Astrocyte (in vitro differentiated cells and primary cell): ENCODE data around the gene HES5. TPM values are rescaled to one million over a fixed set of nuclear protein-coding genes. Genes with fewer than 3 reads are reported as not detected.

ENCODE experiments used
- DNase-seq: peaks from one replicate; pipeline ENCODE4 v3.0.0-alpha.2; 2010; ENCODE audit warnings: low read depth
- FAIRE-seq: peaks from 2 replicates; lab custom pipeline; 2011; peaks lifted over from hg19 to GRCh38; lab: Jason Lieb, UNC
- H2AFZ ChIP-seq: 2 replicates; pipeline ENCODE4 v1.6.0; 2012; ENCODE audit warnings: low read depth, low read length, inconsistent platforms
- H3K27ac ChIP-seq: 2 replicates; pipeline ENCODE4 v1.5.1; 2011; ENCODE audit warnings: low read depth, low read length, inconsistent platforms
- H3K27me3 ChIP-seq: 2 replicates; pipeline ENCODE4 v1.6.0; 2011; ENCODE audit warnings: low read length, inconsistent platforms; ENCODE audit not compliant: insufficient read depth
- H3K36me3 ChIP-seq: 2 replicates; pipeline ENCODE4 v1.5.1; 2011; ENCODE audit warnings: low read length, inconsistent platforms; ENCODE audit not compliant: insufficient read depth
- H3K4me1 ChIP-seq: 2 replicates; pipeline ENCODE4 v1.5.1; 2011; ENCODE audit warnings: low read length, inconsistent platforms; ENCODE audit not compliant: insufficient read depth
- H3K4me2 ChIP-seq: 2 replicates; pipeline ENCODE4 v1.6.0; 2012; ENCODE audit warnings: low read length, inconsistent platforms
- H3K4me3 ChIP-seq: 2 replicates; pipeline ENCODE4 v1.5.1; 2011; ENCODE audit warnings: low read depth, mild to moderate bottlenecking, low read length, inconsistent platforms; ENCODE audit not compliant: insufficient read depth
- H3K79me2 ChIP-seq: 2 replicates; pipeline ENCODE4 v1.6.0; 2012; ENCODE audit warnings: mild to moderate bottlenecking, low read length, inconsistent platforms; ENCODE audit not compliant: insufficient read depth
- H3K9ac ChIP-seq: 2 replicates; pipeline ENCODE4 v1.6.0; 2012; ENCODE audit warnings: mild to moderate bottlenecking, low read length, inconsistent platforms
- H3K9me3 ChIP-seq: 2 replicates; pipeline ENCODE4 v1.5.1; 2012; ENCODE audit warnings: low read depth, mild to moderate bottlenecking, low read length, inconsistent platforms; ENCODE audit not compliant: insufficient read depth
- H4K20me1 ChIP-seq: 2 replicates; pipeline ENCODE4 v1.6.0; 2012; ENCODE audit warnings: low read length, inconsistent platforms; ENCODE audit not compliant: insufficient read depth
- H3K27ac Mint-ChIP-seq: one replicate; pipeline ENCODE4 v1.8.0; 2021; ENCODE audit warnings: mild to moderate bottlenecking, mixed read lengths; ENCODE audit not compliant: unreplicated experiment
- H3K27me3 Mint-ChIP-seq: one replicate; pipeline ENCODE4 v1.8.0; 2021; ENCODE audit warnings: low read depth, mixed read lengths; ENCODE audit not compliant: unreplicated experiment
- H3K36me3 Mint-ChIP-seq: one replicate; pipeline ENCODE4 v1.8.0; 2021; ENCODE audit warnings: low read depth, mixed read lengths; ENCODE audit not compliant: unreplicated experiment
- H3K4me1 Mint-ChIP-seq: one replicate; pipeline ENCODE4 v1.8.0; 2021; ENCODE audit warnings: low read depth, mixed read lengths; ENCODE audit not compliant: unreplicated experiment
- H3K4me3 Mint-ChIP-seq: one replicate; pipeline ENCODE4 v1.8.0; 2021; ENCODE audit warnings: mild to moderate bottlenecking, moderate library complexity, mixed read lengths; ENCODE audit not compliant: unreplicated experiment
- H3K9me3 Mint-ChIP-seq: one replicate; pipeline ENCODE4 v1.8.0; 2021; ENCODE audit warnings: mild to moderate bottlenecking, mixed read lengths; ENCODE audit not compliant: unreplicated experiment
- EZH2 ChIP-seq: IDR thresholded peaks from 2 replicates; pipeline ENCODE4 v1.6.1; 2012; ENCODE audit warnings: mild to moderate bottlenecking, low read length, inconsistent platforms; ENCODE audit not compliant: insufficient read depth
- total RNA-seq: library from RNA; stranded (reverse); gene quantifications from 2 replicates; pipeline ENCODE4 v1.2.1, GENCODE V29; 2021
- TF ChIP-seq, protein P1 (sequence below): IDR thresholded peaks from 2 replicates; pipeline ENCODE4 v1.5.1; 2011; ENCODE audit warnings: low read depth, mild to moderate bottlenecking, inconsistent platforms, low read length, moderate library complexity; ENCODE audit not compliant: insufficient read depth

Gene HES5
- total RNA-seq, 1 donor from 2014 or later = not detected

DNA sequence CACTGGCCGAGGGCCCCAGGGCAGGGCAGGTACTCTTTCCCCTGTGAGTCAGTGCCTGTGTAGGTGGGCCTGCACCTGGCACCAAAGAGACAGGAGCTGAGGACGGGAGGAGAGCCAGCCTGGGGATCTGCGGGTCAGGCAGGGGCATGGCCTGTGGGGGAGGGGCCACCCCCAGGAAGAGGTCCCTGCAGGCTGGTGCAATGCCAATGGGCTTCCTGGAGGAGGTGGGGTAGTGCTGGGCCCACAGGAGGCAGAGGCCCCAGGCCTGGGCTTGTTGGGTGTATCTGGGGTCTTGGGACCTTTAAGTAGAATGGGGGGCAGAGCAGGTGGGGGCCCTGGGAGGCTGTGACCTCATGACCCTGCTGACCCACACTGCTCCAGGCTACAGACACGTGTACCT lies 30.8 kb downstream of the HES5 start:
- H3K27ac Mint-ChIP-seq = no peak overlapping the region
- Histone ChIP-seq H3K4me2 (no peak overlapping the region), H3K4me1 (no peaks in the 10 kb centered on the region), H3K36me3 (no peaks in the 10 kb centered on the region), H3K9ac (no peak overlapping the region), H2AFZ (no peak overlapping the region), H3K27ac (no peak overlapping the region), H3K9me3 (no peaks in the 10 kb centered on the region), H3K27me3 (no peaks in the 10 kb centered on the region), H3K79me2 (no peaks in the 10 kb centered on the region), H4K20me1 (no peaks in the 10 kb centered on the region), H3K4me3 (no peak overlapping the region)
- peaks cover 2% of the 10 kb centered on the region for H3K27me3 Mint-ChIP-seq
- H3K4me3 Mint-ChIP-seq = no peak overlapping the region
- DNase-seq (no peak), FAIRE-seq (no peak)
- H3K9me3 Mint-ChIP-seq = no peaks in the 10 kb centered on the region
- H3K36me3 Mint-ChIP-seq = no peaks in the 10 kb centered on the region
- TF ChIP-seq, protein P1, sequence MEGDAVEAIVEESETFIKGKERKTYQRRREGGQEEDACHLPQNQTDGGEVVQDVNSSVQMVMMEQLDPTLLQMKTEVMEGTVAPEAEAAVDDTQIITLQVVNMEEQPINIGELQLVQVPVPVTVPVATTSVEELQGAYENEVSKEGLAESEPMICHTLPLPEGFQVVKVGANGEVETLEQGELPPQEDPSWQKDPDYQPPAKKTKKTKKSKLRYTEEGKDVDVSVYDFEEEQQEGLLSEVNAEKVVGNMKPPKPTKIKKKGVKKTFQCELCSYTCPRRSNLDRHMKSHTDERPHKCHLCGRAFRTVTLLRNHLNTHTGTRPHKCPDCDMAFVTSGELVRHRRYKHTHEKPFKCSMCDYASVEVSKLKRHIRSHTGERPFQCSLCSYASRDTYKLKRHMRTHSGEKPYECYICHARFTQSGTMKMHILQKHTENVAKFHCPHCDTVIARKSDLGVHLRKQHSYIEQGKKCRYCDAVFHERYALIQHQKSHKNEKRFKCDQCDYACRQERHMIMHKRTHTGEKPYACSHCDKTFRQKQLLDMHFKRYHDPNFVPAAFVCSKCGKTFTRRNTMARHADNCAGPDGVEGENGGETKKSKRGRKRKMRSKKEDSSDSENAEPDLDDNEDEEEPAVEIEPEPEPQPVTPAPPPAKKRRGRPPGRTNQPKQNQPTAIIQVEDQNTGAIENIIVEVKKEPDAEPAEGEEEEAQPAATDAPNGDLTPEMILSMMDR = no peak
- TF ChIP-seq EZH2 = no peak
- no peaks in the 10 kb centered on the region for H3K4me1 Mint-ChIP-seq

DNA sequence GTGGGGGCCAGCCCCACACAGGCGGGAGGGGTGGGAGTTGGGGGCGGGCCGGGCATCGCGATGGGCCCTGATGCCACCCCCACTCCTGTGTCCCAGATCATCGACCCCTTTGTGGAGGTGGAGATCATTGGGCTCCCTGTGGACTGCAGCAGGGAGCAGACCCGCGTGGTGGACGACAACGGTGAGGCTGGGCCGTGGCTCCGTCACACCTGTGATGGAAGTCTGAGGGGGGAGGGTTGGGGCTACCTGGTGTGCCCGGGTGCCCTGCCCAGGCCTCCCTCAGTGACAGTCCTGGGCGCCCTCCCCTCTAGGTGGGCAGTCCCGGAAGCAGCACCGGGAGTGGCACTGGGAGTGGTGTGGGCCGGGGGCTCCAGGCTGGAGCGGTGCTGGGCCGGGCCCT lies 31.4 kb downstream of the HES5 start:
- Histone ChIP-seq H3K9me3 (no peaks in the 10 kb centered on the region), H3K4me1 (no peaks in the 10 kb centered on the region), H3K4me3 (no peak overlapping the region), H2AFZ (no peak overlapping the region), H3K9ac (no peak overlapping the region), H3K27me3 (no peaks in the 10 kb centered on the region), H3K4me2 (no peak overlapping the region), H4K20me1 (no peaks in the 10 kb centered on the region), H3K79me2 (no peaks in the 10 kb centered on the region), H3K27ac (no peak overlapping the region), H3K36me3 (no peaks in the 10 kb centered on the region)
- no peaks in the 10 kb centered on the region for H3K9me3 Mint-ChIP-seq
- H3K27ac Mint-ChIP-seq = no peak overlapping the region
- H3K27me3 Mint-ChIP-seq = peaks cover 5% of the 10 kb centered on the region
- no peaks in the 10 kb centered on the region for H3K36me3 Mint-ChIP-seq
- DNase-seq (no peak), FAIRE-seq (no peak)
- H3K4me1 Mint-ChIP-seq = no peaks in the 10 kb centered on the region
- H3K4me3 Mint-ChIP-seq = no peak overlapping the region
- TF ChIP-seq, protein P1 = no peak
- no peak for TF ChIP-seq EZH2

DNA sequence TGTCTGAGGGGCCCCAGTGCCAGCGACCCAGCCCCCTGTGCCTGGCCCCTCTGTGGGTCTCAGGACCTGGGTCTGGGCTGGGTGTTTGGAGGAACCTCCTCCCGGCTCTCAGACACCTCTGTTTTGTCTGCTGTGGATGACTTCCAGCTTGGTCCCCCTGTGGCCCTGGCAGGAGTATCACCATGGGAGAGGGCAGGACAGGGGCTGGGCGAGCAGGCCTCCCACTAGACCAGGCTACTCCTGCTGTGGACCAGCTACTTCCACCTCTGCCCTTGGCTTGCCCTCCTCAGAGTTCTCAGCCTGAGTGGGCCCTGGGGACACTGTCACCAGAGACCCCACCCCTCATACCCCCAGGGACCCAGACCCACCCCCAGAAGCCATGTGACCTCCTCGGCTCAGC lies 32.2 kb downstream of the HES5 start:
- Mint-ChIP-seq H3K27me3 (peaks cover 5% of the 10 kb centered on the region), H3K36me3 (no peaks in the 10 kb centered on the region), H3K4me1 (no peaks in the 10 kb centered on the region), H3K4me3 (no peak overlapping the region), H3K27ac (no peak overlapping the region), H3K9me3 (no peaks in the 10 kb centered on the region)
- DNase-seq = no peak
- Histone ChIP-seq H3K79me2 (no peaks in the 10 kb centered on the region), H3K9ac (no peak overlapping the region), H3K4me2 (no peak overlapping the region), H3K36me3 (no peaks in the 10 kb centered on the region), H3K9me3 (no peaks in the 10 kb centered on the region), H3K4me1 (no peaks in the 10 kb centered on the region), H4K20me1 (no peaks in the 10 kb centered on the region), H3K27ac (no peak overlapping the region), H3K4me3 (no peak overlapping the region), H3K27me3 (no peaks in the 10 kb centered on the region), H2AFZ (no peak overlapping the region)
- FAIRE-seq = no peak
- TF ChIP-seq, protein P1 = no peak
- TF ChIP-seq EZH2 = no peak
